ENCODE measurements around the gene LMOD1. TPM values are rescaled to one million over a fixed set of nuclear protein-coding genes. Genes with fewer than 3 reads are reported as not detected.

LMOD1 gene
- total and polyA plus RNA-seq, 2 of the 8 experiments (the other 6 are each of a cell fraction or from before 2014, with no cell fraction given): 0.77 to 1.4 TPM

GRCh38 chr1:201937624-201938213 is 8.6 kb downstream of the LMOD1 start:
- no peak overlapping the region for H3K23ac ChIP-seq (ENCODE audit: insufficient read length)
- H4K8ac ChIP-seq (ENCODE audit: extremely low read depth, insufficient read depth, low read length): no peak overlapping the region
- no peaks in the 10 kb centered on the region for H3K79me1 ChIP-seq (ENCODE audit: low read depth, low read length)
- H4K5ac ChIP-seq (ENCODE audit: insufficient read length, low read depth, low read length): no peak overlapping the region
- no peaks in the 10 kb centered on the region for H3K27me3 ChIP-seq (replicated peaks in 1 of 4; ENCODE audit: control insufficient read depth in 3 of 4, extremely low read depth in 1 of 4, insufficient read depth in 3 of 4, low read length in 3 of 4)
- H3K4me2 ChIP-seq (ENCODE audit: insufficient read depth in 1 of 2, low read depth in 2 of 2, low read length in 2 of 2): no peak overlapping the region
- ChIA-PET CTCF (ENCODE audit: partially characterized antibody) (interaction anchor here (0.7 to 1.7 kb wide), 6 partner anchors 8 to 1297 kb away, joined by 4 to 10 read pairs (median 6); partner anchors contain the start of gene LMOD1), POLR2A (ENCODE audit: partially characterized antibody) (interaction anchor here (0.9 to 1.3 kb wide), 2 partner anchors 12 to 42 kb away, joined by 3 read pairs; no protein-coding TSS in a partner anchor)
- H4K20me1 ChIP-seq (replicated peaks in 1 of 2; ENCODE audit: control insufficient read depth in 1 of 2, insufficient read depth in 2 of 2, low read length in 2 of 2): no peaks in the 10 kb centered on the region
- H3K79me2 ChIP-seq (ENCODE audit: control insufficient read depth in 1 of 2, insufficient read depth in 2 of 2, low read length in 2 of 2): no peaks in the 10 kb centered on the region
- no peak overlapping the region for H2AK5ac ChIP-seq (ENCODE audit: low read depth, low read length)
- H3K4ac ChIP-seq (replicated peaks; ENCODE audit: insufficient read length, low read depth, low read length): no peak overlapping the region
- H3K9me3 ChIP-seq (ENCODE audit: insufficient read depth in 2 of 2, low read depth in 1 of 2, low read length in 1 of 2): no peaks in the 10 kb centered on the region
- H2BK15ac ChIP-seq (ENCODE audit: low read length): no peak overlapping the region
- H4K91ac ChIP-seq (replicated peaks; ENCODE audit: insufficient read length, low read length): no peak overlapping the region
- no peak overlapping the region for H3K56ac ChIP-seq (replicated peaks; ENCODE audit: insufficient read length, low read depth, low read length)
- no peak for FAIRE-seq
- 87 to 100% methylated on average over 2 to 5 of the region's 5 CpGs for WGBS, 2 experiments (ENCODE audit: extremely low coverage in 1 of 2, insufficient coverage in 1 of 2, insufficient read length in 1 of 2, insufficient replicate concordance in 2 of 2, low coverage in 1 of 2, low lambda C conversion rate in 2 of 2, missing lambda C conversion rate in 1 of 2)
- no peak overlapping the region for H3K14ac ChIP-seq (ENCODE audit: insufficient read length)
- H2BK5ac ChIP-seq (ENCODE audit: low read depth, low read length): no peak overlapping the region
- H2AFZ ChIP-seq (ENCODE audit: low read length): no peak overlapping the region
- no peak overlapping the region for H3K4me3 ChIP-seq (ENCODE audit: extremely low read depth in 1 of 4, insufficient read depth in 2 of 4, low read depth in 3 of 4, low read length in 4 of 4)
- H3K23me2 ChIP-seq (ENCODE audit: low read depth, low read length): no peaks in the 10 kb centered on the region; the same call in 1 of the 2 replicates
- H3K18ac ChIP-seq (ENCODE audit: extremely low read depth, low read length): no peak overlapping the region
- no peak overlapping the region for H3K27ac ChIP-seq (ENCODE audit: low read depth, low read length)
- H3K9ac ChIP-seq (replicated peaks in 1 of 4; ENCODE audit: extremely low read depth in 1 of 4, low read depth in 3 of 4, low read length in 3 of 4): no peak overlapping the region
- no peak overlapping the region for H2BK12ac ChIP-seq (ENCODE audit: low read depth, low read length)
- no peak overlapping the region for H2BK20ac ChIP-seq (ENCODE audit: low read length)
- DNase-seq (ENCODE audit: low read depth in 1 of 2, low spot score in 2 of 2): no peak
- H2BK120ac ChIP-seq (replicated peaks; ENCODE audit: low read depth, low read length): no peak overlapping the region
- H3K36me3 ChIP-seq (ENCODE audit: control insufficient read depth in 2 of 4, insufficient read depth in 4 of 4, low read length in 3 of 4): no peaks in the 10 kb centered on the region
- H3K4me1 ChIP-seq (replicated peaks in 1 of 4; ENCODE audit: control insufficient read depth in 3 of 4, insufficient read depth in 4 of 4, low read length in 3 of 4): peaks cover 4 to 7% (median 4%) of the 10 kb centered on the region in 4 experiments; a peak in 5 of 7 replicates
- TF ChIP-seq SAP30 (IDR thresholded peaks at IDR 0.05; ENCODE audit: insufficient read depth, insufficient replicate concordance, low read length): no peak
- TF ChIP-seq MAFK (IDR thresholded peaks at IDR 0.05; ENCODE audit: low read depth, low read length): no peak
- TF ChIP-seq SIX5 (IDR thresholded peaks at IDR 0.05; ENCODE audit: low read depth, low read length): no peak
- no peak for TF ChIP-seq SP1 (IDR thresholded peaks at IDR 0.05; ENCODE audit: low read depth, low read length)
- TF ChIP-seq CBX5 (IDR thresholded peaks at IDR 0.05; ENCODE audit: low read depth, low read length): no peak
- no peak for TF ChIP-seq FOSL1 (IDR thresholded peaks at IDR 0.05; ENCODE audit: insufficient read depth, low read depth, low read length)
- no peak for TF ChIP-seq TAF7 (optimal IDR thresholded peaks at IDR 0.05; ENCODE audit: borderline replicate concordance, low read depth, low read length)
- TF ChIP-seq SP4 (IDR thresholded peaks at IDR 0.05; ENCODE audit: low read length): no peak
- TF ChIP-seq CTBP2 (IDR thresholded peaks at IDR 0.05; ENCODE audit: borderline replicate concordance, insufficient read depth, insufficient read length, low read length): no peak
- TF ChIP-seq NRF1 (IDR thresholded peaks at IDR 0.05; ENCODE audit: low read depth, low read length): no peak
- no peak for TF ChIP-seq KDM5A (IDR thresholded peaks at IDR 0.05; ENCODE audit: low read length)
- TF ChIP-seq, protein P1, sequence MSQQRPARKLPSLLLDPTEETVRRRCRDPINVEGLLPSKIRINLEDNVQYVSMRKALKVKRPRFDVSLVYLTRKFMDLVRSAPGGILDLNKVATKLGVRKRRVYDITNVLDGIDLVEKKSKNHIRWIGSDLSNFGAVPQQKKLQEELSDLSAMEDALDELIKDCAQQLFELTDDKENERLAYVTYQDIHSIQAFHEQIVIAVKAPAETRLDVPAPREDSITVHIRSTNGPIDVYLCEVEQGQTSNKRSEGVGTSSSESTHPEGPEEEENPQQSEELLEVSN (IDR thresholded peaks at IDR 0.05): no peak
- no peak for TF ChIP-seq POU5F1 (IDR thresholded peaks at IDR 0.05; ENCODE audit: low read depth, low read length)
